Endodermal cell (in vitro differentiated cells): Measurements from ENCODE around the gene PHRF1. TPM values are rescaled to one million over a fixed set of nuclear protein-coding genes. Genes with fewer than 3 reads are reported as not detected.

Source experiments
- DNase-seq: peaks from one replicate; pipeline ENCODE4 v3.0.0-alpha.2; 2017
- H3K27ac ChIP-seq: 2 replicates; pipeline ENCODE4 v1.5.1; 2013; ENCODE audit warnings: mild to moderate bottlenecking, low read depth, low read length, moderate library complexity
- H3K27me3 ChIP-seq: 2 replicates; pipeline ENCODE4 v1.6.1; 2013; ENCODE audit warnings: mild to moderate bottlenecking, low read length, moderate library complexity; ENCODE audit not compliant: insufficient read depth, control insufficient read depth, poor library complexity, severe bottlenecking
- H3K36me3 ChIP-seq: 2 replicates; pipeline ENCODE4 v1.7.0; 2013; ENCODE audit warnings: mild to moderate bottlenecking, low read length, moderate library complexity; ENCODE audit not compliant: control insufficient read depth, insufficient read depth
- H3K4me1 ChIP-seq: one replicate; pipeline ENCODE4 v1.7.0; 2013; ENCODE audit warnings: low read length; ENCODE audit not compliant: control insufficient read depth, insufficient read depth
- H3K4me3 ChIP-seq: 2 replicates; pipeline ENCODE4 v1.5.1; 2013; ENCODE audit warnings: mild to moderate bottlenecking, low read length, moderate library complexity
- H3K9ac ChIP-seq: 2 replicates; pipeline ENCODE4 v1.6.1; 2013; ENCODE audit warnings: mild to moderate bottlenecking, low read length, moderate library complexity; ENCODE audit not compliant: poor library complexity, severe bottlenecking; ENCODE audit errors: extremely low read depth
- H3K9me3 ChIP-seq: 2 replicates; pipeline ENCODE4 v1.6.1; 2013; ENCODE audit warnings: mild to moderate bottlenecking, low read length, moderate library complexity; ENCODE audit not compliant: control insufficient read depth
- H3K27ac Mint-ChIP-seq: 2 replicates; pipeline ENCODE4 v1.8.0; 2020; ENCODE audit warnings: mixed read lengths
- H3K27me3 Mint-ChIP-seq: 2 replicates; pipeline ENCODE4 v1.8.0; 2021; ENCODE audit warnings: mild to moderate bottlenecking, mixed read lengths; ENCODE audit not compliant: insufficient read depth
- H3K36me3 Mint-ChIP-seq: 2 replicates; pipeline ENCODE4 v1.8.0; 2020; ENCODE audit warnings: low read depth, mixed read lengths
- H3K4me1 Mint-ChIP-seq: 2 replicates; pipeline ENCODE4 v1.8.0; 2020; ENCODE audit warnings: mixed read lengths
- H3K4me3 Mint-ChIP-seq: 2 replicates; pipeline ENCODE4 v1.8.0; 2020; ENCODE audit warnings: mild to moderate bottlenecking, moderate library complexity, mixed read lengths
- H3K9me3 Mint-ChIP-seq: 2 replicates; pipeline ENCODE4 v1.8.0; 2020; ENCODE audit warnings: mild to moderate bottlenecking, mixed read lengths
- CTCF ChIP-seq: fragments of 200-600 bp; sonication (generic); conservative IDR thresholded peaks from 2 replicates; pipeline ENCODE4 v1.5.0; 2021; ENCODE audit warnings: antibody characterized with exemption, mild to moderate bottlenecking
- WGBS, 2 experiments: methylation state at CpG; one replicate each; pipeline versions ENCODE4 v1.1.5 to v1.1.7; 2013; ENCODE audit warnings: missing lambda C conversion rate in 2 of 2, mixed read lengths in 1 of 2; ENCODE audit not compliant: insufficient coverage in 1 of 2, insufficient read length in 1 of 2; 5-methylcytosine and 5-hydroxymethylcytosine counted together
- total RNA-seq, 2 donors: library from RNA; stranded (reverse); fragmentation: NEBNext Ultra II Directional in 1 of 2; extraction: Animal tissue kit (Norgen Biotek cat#: 25700) in 1 of 2; gene quantifications; 2 replicates in 1 of 2; 3 replicates in 1 of 2; pipeline ENCODE4 v1.2.1, GENCODE V29; 2021

Gene PHRF1
- total RNA-seq, 2 donors from 2014 or later: 43.4 to 48.0 TPM

DNA sequence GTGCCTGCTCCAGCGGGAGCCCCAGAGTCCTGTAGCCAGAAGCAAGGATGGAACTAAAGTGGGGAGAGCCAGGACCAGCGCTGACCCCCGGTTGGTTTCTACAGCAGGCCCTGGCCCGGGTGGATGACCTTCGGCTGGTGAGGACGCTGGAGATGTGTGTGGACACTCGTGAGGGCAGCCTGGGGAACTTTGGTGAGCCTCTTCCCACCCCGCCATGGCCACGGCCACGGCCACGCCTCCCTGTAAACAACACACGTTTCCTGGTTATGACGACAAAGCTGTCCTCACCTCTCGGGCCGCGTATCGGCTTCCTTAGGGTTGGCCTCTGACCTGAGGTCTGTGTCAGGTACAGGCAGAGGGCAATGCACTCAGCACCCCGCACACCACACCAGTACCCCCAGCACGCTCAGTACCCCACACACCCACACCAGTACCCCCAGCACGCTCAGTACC lies 34.8 kb upstream of the PHRF1 start:
- DNase-seq: no peak
- Histone ChIP-seq H3K9me3 (no peaks in the 10 kb centered on the region), H3K4me1 (no peaks in the 10 kb centered on the region), H3K9ac (no peak overlapping the region), H3K4me3 (no peak overlapping the region), H3K36me3 (no peaks in the 10 kb centered on the region), H3K27me3 (no peaks in the 10 kb centered on the region), H3K27ac (no peak overlapping the region)
- Mint-ChIP-seq H3K36me3 (peaks cover 10% of the 10 kb centered on the region), H3K4me3 (no peak overlapping the region), H3K9me3 (peaks cover 2% of the 10 kb centered on the region), H3K27me3 (peaks cover 4% of the 10 kb centered on the region), H3K27ac (no peak overlapping the region), H3K4me1 (peaks cover 2% of the 10 kb centered on the region)
- WGBS, 2 experiments: 97% methylated on average over 17 of the region's 20 CpGs
- no peak for TF ChIP-seq CTCF

DNA sequence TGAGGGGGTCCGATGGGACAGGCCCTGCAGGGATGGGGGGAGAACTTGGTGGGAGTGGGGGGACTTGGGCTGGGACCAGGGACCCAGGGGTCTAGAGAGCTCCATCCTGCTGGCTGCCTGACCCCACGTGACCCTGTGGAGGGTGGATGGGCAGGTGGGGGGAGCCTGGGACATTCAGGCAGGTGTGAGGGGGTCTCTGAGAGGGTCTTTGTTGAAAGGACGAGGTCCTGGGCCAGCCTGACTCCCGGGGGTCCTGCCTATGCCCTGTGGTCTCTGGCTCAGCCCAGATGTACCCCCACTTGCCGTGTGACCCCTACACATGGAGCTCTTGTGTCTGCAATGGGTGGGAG lies 31.5 kb upstream of the PHRF1 start:
- H3K27me3 ChIP-seq: no peaks in the 10 kb centered on the region
- Mint-ChIP-seq H3K27me3 (no peaks in the 10 kb centered on the region), H3K4me3 (no peak overlapping the region), H3K36me3 (peaks cover 12% of the 10 kb centered on the region), H3K4me1 (peaks cover 8% of the 10 kb centered on the region), H3K9me3 (peaks cover 5% of the 10 kb centered on the region), H3K27ac (no peak overlapping the region)
- no peaks in the 10 kb centered on the region for H3K9me3 ChIP-seq
- no peak overlapping the region for H3K9ac ChIP-seq
- H3K4me1 ChIP-seq: peaks cover 5% of the 10 kb centered on the region
- 79 to 89% methylated on average over 4 to 5 of the region's 5 CpGs for WGBS, 2 experiments
- no peaks in the 10 kb centered on the region for H3K36me3 ChIP-seq
- no peak overlapping the region for H3K4me3 ChIP-seq
- DNase-seq: no peak
- no peak for TF ChIP-seq CTCF
- no peak overlapping the region for H3K27ac ChIP-seq

- Histone ChIP-seq H3K9ac (no peak overlapping the region), H3K4me1 (peaks cover 5% of the 10 kb centered on the region), H3K27ac (no peak overlapping the region), H3K27me3 (no peaks in the 10 kb centered on the region), H3K36me3 (no peaks in the 10 kb centered on the region), H3K9me3 (no peaks in the 10 kb centered on the region), H3K4me3 (no peak overlapping the region)
- DNase-seq: no peak
- H3K4me3 Mint-ChIP-seq: no peak overlapping the region
- no peak overlapping the region for H3K27ac Mint-ChIP-seq
- H3K4me1 Mint-ChIP-seq: peaks cover 8% of the 10 kb centered on the region
- peaks cover 5% of the 10 kb centered on the region for H3K9me3 Mint-ChIP-seq
- WGBS, 2 experiments: 89 to 92% methylated on average over 10 to 11 of the region's 11 CpGs
- H3K27me3 Mint-ChIP-seq: no peaks in the 10 kb centered on the region
- peaks cover 12% of the 10 kb centered on the region for H3K36me3 Mint-ChIP-seq
- TF ChIP-seq CTCF: no peak
Observed at GRCh38 chr11:545171-545570, 31.1 kb upstream of the PHRF1 start.
